ENCODE results near the gene CUTC. TPM values are rescaled to one million over a fixed set of nuclear protein-coding genes. Genes with fewer than 3 reads are reported as not detected.
A peak's percentile ranks its signal among the peaks of the same experiment; 100 is the strongest.

CUTC gene
- total and polyA plus RNA-seq, 4 donors = 10.3 to 23.4 (median 17.3) TPM

- peaks cover 2 to 6% (median 2%) of the 10 kb centered on the region in 4 donors for H3K4me1 ChIP-seq (ENCODE audit: control insufficient read depth in 4 of 4, insufficient read depth in 4 of 4, low read length in 3 of 4)
- H3K27me3 ChIP-seq (ENCODE audit: control insufficient read depth in 4 of 4, insufficient read depth in 4 of 4, low read length in 3 of 4) = no peaks in the 10 kb centered on the region
- no peak for TF ChIP-seq ZBTB33 (IDR thresholded peaks at IDR 0.05)
- no peak for TF ChIP-seq TAF1 (conservative IDR thresholded peaks at IDR 0.05)
- TF ChIP-seq, protein P1, sequence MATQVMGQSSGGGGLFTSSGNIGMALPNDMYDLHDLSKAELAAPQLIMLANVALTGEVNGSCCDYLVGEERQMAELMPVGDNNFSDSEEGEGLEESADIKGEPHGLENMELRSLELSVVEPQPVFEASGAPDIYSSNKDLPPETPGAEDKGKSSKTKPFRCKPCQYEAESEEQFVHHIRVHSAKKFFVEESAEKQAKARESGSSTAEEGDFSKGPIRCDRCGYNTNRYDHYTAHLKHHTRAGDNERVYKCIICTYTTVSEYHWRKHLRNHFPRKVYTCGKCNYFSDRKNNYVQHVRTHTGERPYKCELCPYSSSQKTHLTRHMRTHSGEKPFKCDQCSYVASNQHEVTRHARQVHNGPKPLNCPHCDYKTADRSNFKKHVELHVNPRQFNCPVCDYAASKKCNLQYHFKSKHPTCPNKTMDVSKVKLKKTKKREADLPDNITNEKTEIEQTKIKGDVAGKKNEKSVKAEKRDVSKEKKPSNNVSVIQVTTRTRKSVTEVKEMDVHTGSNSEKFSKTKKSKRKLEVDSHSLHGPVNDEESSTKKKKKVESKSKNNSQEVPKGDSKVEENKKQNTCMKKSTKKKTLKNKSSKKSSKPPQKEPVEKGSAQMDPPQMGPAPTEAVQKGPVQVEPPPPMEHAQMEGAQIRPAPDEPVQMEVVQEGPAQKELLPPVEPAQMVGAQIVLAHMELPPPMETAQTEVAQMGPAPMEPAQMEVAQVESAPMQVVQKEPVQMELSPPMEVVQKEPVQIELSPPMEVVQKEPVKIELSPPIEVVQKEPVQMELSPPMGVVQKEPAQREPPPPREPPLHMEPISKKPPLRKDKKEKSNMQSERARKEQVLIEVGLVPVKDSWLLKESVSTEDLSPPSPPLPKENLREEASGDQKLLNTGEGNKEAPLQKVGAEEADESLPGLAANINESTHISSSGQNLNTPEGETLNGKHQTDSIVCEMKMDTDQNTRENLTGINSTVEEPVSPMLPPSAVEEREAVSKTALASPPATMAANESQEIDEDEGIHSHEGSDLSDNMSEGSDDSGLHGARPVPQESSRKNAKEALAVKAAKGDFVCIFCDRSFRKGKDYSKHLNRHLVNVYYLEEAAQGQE (IDR thresholded peaks at IDR 0.05) = no peak
- TF ChIP-seq RXRA (IDR thresholded peaks at IDR 0.05) = peak; percentile 73 to 78
- no peak for TF ChIP-seq GABPA (IDR thresholded peaks at IDR 0.05 in 1 of 2, conservative IDR thresholded peaks at IDR 0.05 in 1 of 2)
- TF ChIP-seq FOXA1 (IDR thresholded peaks at IDR 0.05) = no peak
- TF ChIP-seq EGR1 (IDR thresholded peaks at IDR 0.05; ENCODE audit: low read depth in 2 of 2) = no peak
- TF ChIP-seq RAD21 (IDR thresholded peaks at IDR 0.05) = no peak
- peak; percentile 28 for TF ChIP-seq SP1 (IDR thresholded peaks at IDR 0.05)
- TF ChIP-seq FOXA2 (IDR thresholded peaks at IDR 0.05) = peak; percentile 24
- peak; percentile 33 for TF ChIP-seq YY1 (IDR thresholded peaks at IDR 0.05)
- TF ChIP-seq HNF4A (conservative IDR thresholded peaks at IDR 0.05) = peak; percentile 67 to 79
- peak in 1 of 2 donors; percentile 36 for TF ChIP-seq JUND (IDR thresholded peaks at IDR 0.05)
- no peak for DNase-seq (ENCODE audit: low spot score)
- H3K27ac ChIP-seq (ENCODE audit: low read depth in 1 of 2, low read length in 2 of 2) = peak overlapping the region; percentile 64 to 65
- H3K4me3 ChIP-seq (ENCODE audit: low read depth in 1 of 3, low read length in 3 of 3) = no peak overlapping the region
- no peak overlapping the region for H3K9ac ChIP-seq (ENCODE audit: low read depth in 1 of 2, low read length in 2 of 2)
- no peaks in the 10 kb centered on the region for H3K36me3 ChIP-seq (ENCODE audit: control insufficient read depth in 4 of 4, insufficient read depth in 3 of 4, low read depth in 1 of 4, low read length in 3 of 4)
- 43% methylated on average over 4 of the region's 4 CpGs for WGBS
- H3K9me3 ChIP-seq (ENCODE audit: control insufficient read depth in 4 of 4, low read length in 3 of 4) = no peaks in the 10 kb centered on the region
Measured at GRCh38 chr10:99770408-99771045, 38.5 kb downstream of the CUTC start.

DNA sequence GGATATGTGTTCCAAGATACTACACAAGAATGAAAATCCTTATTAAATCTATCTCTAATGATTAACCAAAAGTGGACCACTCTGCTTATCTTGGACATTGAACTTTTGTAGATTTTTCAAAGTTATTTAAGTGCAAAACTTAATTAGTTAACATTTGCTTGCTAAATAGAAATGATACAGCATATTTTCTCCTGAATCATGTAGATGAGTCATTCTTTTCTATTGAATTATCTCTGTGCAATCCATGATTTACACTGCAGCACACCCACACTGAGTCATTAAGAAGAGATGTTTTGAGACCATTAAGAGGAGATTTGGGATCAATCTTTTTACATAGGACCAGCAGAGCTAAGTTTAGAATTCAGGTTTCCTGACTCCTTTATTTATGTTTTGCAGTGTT is 43.8 kb downstream of the CUTC start:
- no peaks in the 10 kb centered on the region for H3K27me3 ChIP-seq (ENCODE audit: control insufficient read depth in 4 of 4, insufficient read depth in 4 of 4, low read length in 3 of 4)
- H3K9ac ChIP-seq (ENCODE audit: low read depth in 1 of 2, low read length in 2 of 2) = peak overlapping the region in 1 of 2 donors; percentile 28
- DNase-seq (ENCODE audit: low spot score) = no peak
- H3K4me1 ChIP-seq (ENCODE audit: control insufficient read depth in 4 of 4, insufficient read depth in 4 of 4, low read length in 3 of 4) = peaks cover 11 to 39% (median 32%) of the 10 kb centered on the region in 4 donors
- H3K27ac ChIP-seq (ENCODE audit: low read depth in 1 of 2, low read length in 2 of 2) = peak overlapping the region; percentile 67 to 74
- H3K9me3 ChIP-seq (ENCODE audit: control insufficient read depth in 4 of 4, low read length in 3 of 4) = no peaks in the 10 kb centered on the region
- no peak overlapping the region for H3K4me3 ChIP-seq (ENCODE audit: low read depth in 1 of 3, low read length in 3 of 3)
- no peaks in the 10 kb centered on the region for H3K36me3 ChIP-seq (ENCODE audit: control insufficient read depth in 4 of 4, insufficient read depth in 3 of 4, low read depth in 1 of 4, low read length in 3 of 4)
- TF ChIP-seq NR2F2 (IDR thresholded peaks at IDR 0.05) (no peak), ZBTB33 (IDR thresholded peaks at IDR 0.05) (peak; percentile 64), HNF4G (IDR thresholded peaks at IDR 0.05) (peak; percentile 44), HNF4A (conservative IDR thresholded peaks at IDR 0.05) (peak; percentile 88 to 91), CTCF (IDR thresholded peaks at IDR 0.05; ENCODE audit: low read depth, low read length, missing input control) (no peak), RAD21 (IDR thresholded peaks at IDR 0.05) (peak; percentile 17 to 43), TAF1 (conservative IDR thresholded peaks at IDR 0.05) (no peak), ATF3 (IDR thresholded peaks at IDR 0.05) (peak; percentile 96), SP1 (IDR thresholded peaks at IDR 0.05) (peak; percentile 92), RXRA (IDR thresholded peaks at IDR 0.05) (peak; percentile 83 to 95), FOXA2 (IDR thresholded peaks at IDR 0.05) (peak; percentile 75), GABPA (IDR thresholded peaks at IDR 0.05 in 1 of 2, conservative IDR thresholded peaks at IDR 0.05 in 1 of 2) (peak in 1 of 2 donors; percentile 38), JUND (IDR thresholded peaks at IDR 0.05) (peak; percentile 99)
- TF ChIP-seq, protein P1 (IDR thresholded peaks at IDR 0.05) = peak; percentile 41

Measured in liver (tissue), 9 donors.